HG02642 (cell line): ENCODE results near the gene SPATA6L.
A peak's percentile ranks its signal among the peaks of the same experiment; 100 is the strongest.
"Not testable (repeated sequence)": the region's sequence is repeated elsewhere in the genome, so short reads cannot be mapped to it uniquely, and the experiment has no call there.

ENCODE experiments used
- ATAC-seq: cut with Tn5 transposase; IDR thresholded peaks from one replicate; pipeline ENCODE4 v1.9.1; 2021; ENCODE audit warnings: mild to moderate bottlenecking; ENCODE audit not compliant: unreplicated experiment, poor library complexity

SPATA6L gene

GRCh38 chr9:4642351-4642750 lies 23.9 kb downstream of the SPATA6L start:
- ATAC-seq: no peak

- ATAC-seq: no peak
These were observed 26.3 kb downstream of the SPATA6L start for GRCh38 chr9:4640027-4640426.

DNA sequence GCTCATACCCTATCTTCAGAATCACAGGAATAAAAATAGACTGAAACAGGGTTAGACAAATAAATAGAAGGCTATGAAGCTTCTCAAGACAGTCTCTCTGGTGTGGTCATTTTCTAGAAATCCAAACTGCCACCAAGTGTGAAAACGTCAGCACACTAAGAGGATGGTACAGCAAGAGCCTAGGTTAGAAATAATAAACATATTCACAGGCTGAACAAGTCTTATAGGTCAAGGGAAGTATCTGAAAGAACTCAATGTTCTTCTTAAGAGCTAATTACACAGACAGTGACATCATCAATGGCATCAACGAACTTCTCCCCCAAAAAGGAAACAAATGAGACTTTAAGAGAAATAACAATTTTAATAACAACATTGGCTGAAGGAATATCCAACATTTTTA lies 26.9 kb downstream of the SPATA6L start:
- ATAC-seq: no peak

DNA sequence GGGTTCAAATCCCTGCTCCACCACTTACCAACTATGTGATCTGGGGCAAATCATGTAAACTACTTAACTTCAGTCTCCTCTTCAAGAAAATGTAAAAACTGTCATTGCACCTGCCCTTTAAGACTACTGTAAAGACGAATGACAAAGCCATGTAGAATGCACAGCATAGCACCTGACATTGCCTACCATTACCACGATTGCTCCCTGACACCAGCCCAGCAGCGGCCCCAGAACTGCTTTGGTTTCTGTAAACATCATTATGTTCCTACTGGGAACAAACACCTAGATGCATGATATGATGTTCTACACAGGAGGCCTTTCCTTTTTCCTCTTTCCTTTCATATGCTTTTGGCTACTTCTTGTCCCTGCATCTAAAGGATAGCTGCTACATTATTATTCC lies 27.3 kb downstream of the SPATA6L start:
- no peak for ATAC-seq

- no peak for ATAC-seq
These were observed 35.4 kb downstream of the SPATA6L start for GRCh38 chr9:4630836-4631235.

GRCh38 chr9:4622016-4622415 lies 44.3 kb downstream of the SPATA6L start:
- ATAC-seq: no peak

DNA sequence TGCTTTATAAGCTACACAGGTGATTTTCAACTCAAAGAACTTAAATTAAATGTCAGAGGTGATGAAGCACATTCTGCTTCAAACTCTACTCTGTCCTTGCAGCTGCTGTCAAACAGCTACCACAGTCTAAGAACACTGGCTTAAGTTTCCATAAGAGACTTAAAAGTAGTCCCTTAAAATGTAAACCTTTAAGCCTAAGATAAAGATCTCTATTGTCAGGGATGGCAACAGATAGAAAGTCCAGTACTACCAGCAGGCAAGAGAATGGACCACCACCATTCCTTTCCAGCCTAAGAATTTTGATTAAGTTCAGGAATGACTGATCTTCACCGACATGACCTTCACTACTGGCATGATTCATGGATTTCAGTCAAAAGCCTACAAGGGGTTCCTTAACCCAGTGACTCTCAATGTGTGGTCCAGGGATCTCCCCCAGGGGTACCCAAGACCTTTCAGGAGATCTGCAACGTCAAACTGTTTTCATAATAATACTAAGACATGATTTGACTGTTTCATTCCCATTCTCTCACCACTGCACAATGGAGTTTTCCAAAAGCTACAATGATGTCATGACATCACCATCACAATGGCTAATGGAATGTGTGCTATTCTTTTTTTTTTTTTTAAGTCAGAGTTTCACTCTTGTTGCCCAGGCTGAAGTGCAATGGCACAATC lies 45.3 kb downstream of the SPATA6L start:
- ATAC-seq: no peak

DNA sequence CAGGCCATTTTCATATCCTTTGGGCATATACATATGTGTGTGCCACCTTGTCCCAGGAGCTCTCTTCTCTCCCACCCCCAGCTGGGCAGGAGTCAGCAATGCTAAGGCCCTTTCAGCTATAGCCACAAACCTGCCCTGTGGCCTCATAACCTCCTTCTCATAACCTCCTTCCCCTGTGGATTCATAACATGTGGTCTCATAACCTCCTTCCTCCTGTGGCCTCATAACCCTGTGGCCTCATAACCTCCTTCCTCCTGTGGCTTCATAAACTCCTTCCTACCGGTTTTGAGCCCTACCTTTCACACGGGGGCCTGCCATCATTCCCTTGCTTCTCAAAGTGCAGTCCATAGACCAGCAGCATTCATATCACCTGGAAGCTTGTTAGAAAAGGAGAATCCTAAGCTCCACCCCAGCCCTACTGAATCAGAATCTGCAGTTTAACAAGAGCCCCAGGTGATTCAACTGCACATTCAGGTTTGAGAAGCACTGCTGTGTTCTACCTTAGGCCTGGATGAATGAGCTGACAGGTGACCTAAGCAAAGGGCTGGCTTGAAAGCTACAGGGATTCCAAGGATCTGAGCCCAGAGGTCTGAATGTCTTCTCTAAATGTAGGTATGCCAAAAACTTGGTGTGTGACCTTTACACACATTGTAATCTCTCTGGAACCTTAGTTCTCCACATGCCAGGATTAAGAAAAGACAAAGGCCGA lies 46.1 kb downstream of the SPATA6L start:
- no peak for ATAC-seq

DNA sequence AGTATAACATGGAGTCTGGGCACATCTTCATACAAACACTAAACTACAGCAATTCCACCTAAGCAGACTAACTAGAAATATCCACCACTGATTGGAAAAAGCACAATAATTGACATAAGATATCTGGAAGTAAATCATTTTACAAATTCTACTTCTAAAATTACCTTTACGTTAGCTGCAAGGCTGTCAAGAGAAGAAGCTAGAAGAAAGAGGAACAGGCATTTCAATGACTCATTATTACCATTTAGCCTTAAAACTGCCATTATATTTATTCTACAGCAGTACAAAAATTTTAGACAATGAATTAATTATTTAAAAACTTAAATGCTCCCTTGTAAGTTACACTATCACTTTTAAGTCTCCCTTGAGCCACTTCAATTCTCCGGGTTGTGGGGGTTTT lies 47.6 kb downstream of the SPATA6L start:
- no peak for ATAC-seq

DNA sequence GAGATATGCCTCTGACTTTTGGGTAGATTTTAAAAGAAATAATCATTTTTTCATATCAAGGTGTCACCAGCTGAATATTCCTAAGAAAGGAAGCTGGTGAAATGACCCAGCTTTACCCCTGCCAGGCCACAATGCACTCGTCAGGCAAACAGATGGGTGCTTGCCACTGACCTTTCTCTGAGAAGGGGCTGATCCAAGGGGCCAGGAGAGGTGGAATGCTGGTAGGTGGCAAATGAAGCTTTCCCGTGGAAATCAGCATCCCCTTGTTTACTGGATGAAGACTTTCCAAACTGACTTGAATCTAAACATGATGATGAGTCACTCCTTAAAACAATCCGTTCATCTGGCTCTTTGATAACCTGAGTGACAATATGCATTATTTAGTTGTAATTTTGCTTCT lies 48.5 kb downstream of the SPATA6L start:
- ATAC-seq: no peak

GRCh38 chr9:4615778-4616177 lies 50.5 kb downstream of the SPATA6L start:
- no peak for ATAC-seq

GRCh38 chr9:4615251-4615650 lies 51.0 kb downstream of the SPATA6L start:
- ATAC-seq: no peak

DNA sequence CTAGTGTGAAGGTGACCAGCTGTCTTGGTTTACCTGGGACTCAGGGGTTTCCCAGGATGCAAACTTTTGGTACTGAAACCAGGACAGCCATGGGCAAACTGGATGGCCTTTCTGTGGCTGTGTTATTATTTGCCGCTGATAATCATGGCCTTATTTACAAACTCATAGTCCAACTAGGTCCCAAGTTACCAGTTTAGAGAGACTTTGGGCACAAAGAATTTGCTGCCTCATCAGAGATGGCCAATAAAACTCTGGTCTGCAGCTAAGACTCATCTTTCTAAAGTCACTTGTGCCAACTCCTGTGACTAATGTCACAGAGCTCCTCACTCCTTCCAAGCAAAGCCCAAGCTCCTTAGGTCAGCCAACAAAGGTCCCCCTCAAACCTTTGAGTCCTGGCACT lies 51.7 kb downstream of the SPATA6L start:
- ATAC-seq: no peak

GRCh38 chr9:4606033-4606432 lies 60.2 kb downstream of the SPATA6L start:
- not testable (repeated sequence) for ATAC-seq

DNA sequence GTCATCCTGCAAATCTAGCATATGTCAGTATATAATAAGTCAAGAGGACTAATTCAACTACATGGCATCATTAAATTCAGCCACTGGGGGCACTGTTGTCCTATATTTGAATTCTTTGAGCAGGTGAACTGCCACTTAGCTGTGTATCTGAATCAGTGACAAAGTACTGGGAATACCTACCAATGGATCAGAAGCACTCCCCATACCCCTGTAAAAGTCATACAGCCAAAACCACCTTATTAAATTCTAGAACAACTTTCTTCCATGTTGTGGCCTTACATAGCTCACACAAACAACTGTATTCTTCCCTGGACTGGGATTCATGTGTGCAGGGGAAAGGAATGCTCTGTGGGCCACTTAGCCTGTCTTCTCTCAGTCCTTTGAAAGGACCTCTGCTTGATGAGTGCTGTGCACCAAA lies 61.6 kb downstream of the SPATA6L start:
- peak; percentile 87 for ATAC-seq

DNA sequence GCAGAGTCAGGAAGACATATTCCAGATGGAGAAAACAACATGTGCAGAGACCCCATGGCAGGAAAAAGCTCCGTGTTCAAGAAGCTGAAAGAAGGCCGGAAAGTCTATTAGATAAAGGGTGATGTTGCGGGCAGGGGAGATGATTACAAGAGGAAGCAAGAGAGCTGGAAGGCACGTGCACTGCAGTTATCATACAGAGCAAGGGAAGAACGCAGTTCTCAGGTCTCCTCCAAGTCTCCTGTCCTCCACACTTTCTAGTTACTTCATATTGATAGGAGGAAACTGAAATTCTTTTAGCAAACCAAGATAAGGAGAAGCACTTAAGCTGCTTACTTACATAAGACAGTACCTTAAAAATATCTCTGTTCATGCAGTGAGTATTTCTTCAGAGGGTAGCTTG lies 62.5 kb downstream of the SPATA6L start:
- ATAC-seq: no peak

DNA sequence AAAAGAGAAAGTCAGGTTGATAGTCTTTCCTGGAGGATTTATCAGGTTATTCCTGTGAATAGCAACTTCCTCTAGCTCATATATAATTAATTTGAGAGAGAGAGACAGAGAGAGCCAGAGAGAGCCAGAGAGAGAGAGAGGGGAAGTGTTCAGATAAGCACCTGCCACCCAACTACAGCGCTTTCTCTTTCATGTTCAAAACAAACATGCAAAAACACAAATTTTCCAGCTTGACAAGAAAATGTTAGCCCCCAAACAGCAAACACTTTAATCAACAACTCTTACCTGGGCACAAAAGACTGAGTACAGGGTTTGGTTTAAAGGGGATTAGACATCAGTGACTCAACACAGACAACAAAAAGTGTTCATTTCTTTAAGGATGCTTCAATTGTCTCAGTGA lies 65.9 kb downstream of the SPATA6L start:
- ATAC-seq: peak; percentile 50

- ATAC-seq: peak; percentile 52
These were observed 69.9 kb downstream of the SPATA6L start for GRCh38 chr9:4596165-4596922.

GRCh38 chr9:4594994-4595393 lies 71.3 kb downstream of the SPATA6L start:
- no peak for ATAC-seq

DNA sequence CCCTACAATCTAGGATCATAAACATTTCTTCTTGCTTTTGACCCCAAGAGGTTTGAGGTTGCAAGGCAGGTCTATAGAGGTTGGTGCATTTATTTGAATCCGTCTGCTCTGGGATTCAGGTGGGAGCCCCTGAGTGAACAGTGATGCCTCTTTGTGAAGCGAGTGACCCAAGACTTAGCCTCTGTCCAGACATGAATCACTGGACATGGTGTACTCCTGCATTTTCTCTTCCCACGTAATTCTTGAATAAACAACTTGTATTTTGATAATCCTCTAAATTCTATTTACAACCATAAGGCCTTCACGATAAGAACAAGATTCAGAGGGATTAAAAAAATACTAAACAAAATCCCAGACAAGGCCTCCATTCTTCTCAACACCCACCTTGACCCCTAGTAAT lies 71.7 kb downstream of the SPATA6L start:
- ATAC-seq: no peak

GRCh38 chr9:4592886-4593285 lies 73.4 kb downstream of the SPATA6L start:
- no peak for ATAC-seq
